Endothelial cell of umbilical vein (primary cell): ENCODE measurements around the gene HS3ST3A1. TPM values are rescaled to one million over a fixed set of nuclear protein-coding genes. Genes with fewer than 3 reads are reported as not detected.

ENCODE experiments used
- BruUV-seq: library from RNA; stranded (reverse); fragments of 400-500 nt; replicated peaks from 2 replicates; lab custom pipeline; 2021; lab: Mats Ljungman, UMichigan
- CTCF ChIA-PET: fragments of 300-600, 350-600 bp; sonication (Branson Sonifier 250); formaldehyde crosslinking; loops from one replicate; lab custom pipeline; 2021; ENCODE audit warnings: antibody characterized with exemption, inconsistent platforms; lab: Charles Lee
- POLR2A ChIA-PET: fragments of 300-600, 350-600 bp; sonication (Branson Sonifier 250); formaldehyde crosslinking; loops from one replicate; lab custom pipeline; 2021; ENCODE audit warnings: antibody characterized with exemption, inconsistent platforms; lab: Charles Lee
- DNase-seq: peaks from one replicate; pipeline ENCODE4 v3.0.0-alpha.2; 2011; ENCODE audit warnings: low read depth, low spot score
- FAIRE-seq: peaks from 2 replicates; lab custom pipeline; 2011; peaks lifted over from hg19 to GRCh38; lab: Jason Lieb, UNC
- H2AFZ ChIP-seq: 2 replicates; pipeline ENCODE4 v1.6.0; 2012; ENCODE audit warnings: low read depth, low read length, control low read depth, inconsistent platforms
- H3K27ac ChIP-seq: 2 replicates; pipeline ENCODE4 v1.5.1; 2011; ENCODE audit warnings: low read depth, mild to moderate bottlenecking, control low read depth, low read length, moderate library complexity; ENCODE audit not compliant: insufficient read depth
- H3K27me3 ChIP-seq, 2 experiments: 2 replicates each; pipeline versions ENCODE4 v1.6.0 to v1.6.1; 2011; ENCODE audit warnings: low read length in 2 of 2, mixed read lengths in 1 of 2; ENCODE audit not compliant: control insufficient read depth in 2 of 2, insufficient read depth in 2 of 2
- H3K36me3 ChIP-seq, 2 experiments: 2 replicates in 1 of 2; 3 replicates in 1 of 2; pipeline ENCODE4 v1.5.1; 2011; ENCODE audit warnings: low read length in 2 of 2, mild to moderate bottlenecking in 1 of 2, moderate library complexity in 1 of 2; ENCODE audit not compliant: control insufficient read depth in 2 of 2, insufficient read depth in 2 of 2; ENCODE audit errors: extremely low read depth in 1 of 2
- H3K4me1 ChIP-seq: 3 replicates; pipeline ENCODE4 v1.5.1; 2011; ENCODE audit warnings: mild to moderate bottlenecking, low read length; ENCODE audit not compliant: control insufficient read depth, insufficient read depth; ENCODE audit errors: extremely low read depth
- H3K4me2 ChIP-seq: 2 replicates; pipeline ENCODE4 v1.6.1; 2011; ENCODE audit warnings: low read length, control low read depth, mixed read lengths; ENCODE audit not compliant: insufficient read depth
- H3K4me3 ChIP-seq, 3 experiments: fragments of 200-600 bp in 1 of 3; sonication (generic), shearing (Covaris generic) in 1 of 3; replicated peaks in 1 of 3; 2 replicates each; pipeline ENCODE4 v1.5.1; 2011 to 2016; ENCODE audit warnings: control low read depth in 3 of 3, low read length in 3 of 3, mild to moderate bottlenecking in 2 of 3, inconsistent platforms in 1 of 3, low read depth in 1 of 3, moderate library complexity in 1 of 3; ENCODE audit not compliant: insufficient read depth in 1 of 3
- H3K79me2 ChIP-seq: 2 replicates; pipeline ENCODE4 v1.6.0; 2012; ENCODE audit warnings: low read length, inconsistent platforms; ENCODE audit not compliant: control insufficient read depth, insufficient read depth
- H3K9ac ChIP-seq: replicated peaks from 2 replicates; pipeline ENCODE3; 2011; ENCODE audit warnings: low read length, control low read depth; ENCODE audit not compliant: insufficient read depth; ENCODE audit errors: extremely low read depth
- H3K9me1 ChIP-seq: replicated peaks from 3 replicates; pipeline ENCODE4 v1.6.0; 2011; ENCODE audit warnings: mild to moderate bottlenecking, low read length; ENCODE audit not compliant: control insufficient read depth, insufficient read depth; ENCODE audit errors: extremely low read depth
- H3K9me3 ChIP-seq: replicated peaks from 2 replicates; pipeline ENCODE4 v1.5.1; 2012; ENCODE audit warnings: low read length, inconsistent platforms; ENCODE audit not compliant: control insufficient read depth, insufficient read depth
- H4K20me1 ChIP-seq: replicated peaks from 2 replicates; pipeline ENCODE3; 2011; ENCODE audit warnings: mild to moderate bottlenecking, low read length; ENCODE audit not compliant: control insufficient read depth, insufficient read depth; ENCODE audit errors: extremely low read depth
- CTCF ChIP-seq, 2 donors: IDR thresholded peaks; 1 replicate in 1 of 2; 2 replicates in 1 of 2; pipeline ENCODE4 v1.5.1; 2011; ENCODE audit warnings: low read length in 2 of 2, mild to moderate bottlenecking in 2 of 2, moderate library complexity in 2 of 2, control low read depth in 1 of 2, inconsistent platforms in 1 of 2, low read depth in 1 of 2; ENCODE audit not compliant: insufficient read depth in 1 of 2; ENCODE audit errors: extremely low read depth in 1 of 2
- EZH2 ChIP-seq: IDR thresholded peaks from 2 replicates; pipeline ENCODE4 v1.6.1; 2012; ENCODE audit warnings: borderline replicate concordance, low read depth, mild to moderate bottlenecking, moderate library complexity, low read length, inconsistent platforms; ENCODE audit not compliant: severe bottlenecking
- FOS ChIP-seq: IDR thresholded peaks from 2 replicates; pipeline ENCODE4 v1.6.1; 2011; ENCODE audit warnings: mild to moderate bottlenecking, low read length, moderate library complexity, borderline replicate concordance; ENCODE audit not compliant: insufficient read depth
- GATA2 ChIP-seq: IDR thresholded peaks from 2 replicates; pipeline ENCODE4 v1.7.0; 2011; ENCODE audit warnings: low read depth, mild to moderate bottlenecking, moderate library complexity, mixed read lengths, low read length; ENCODE audit not compliant: insufficient read length, insufficient read depth
- MYC ChIP-seq: IDR thresholded peaks from one replicate; pipeline ENCODE4 v1.6.1; 2011; ENCODE audit warnings: mild to moderate bottlenecking, low read depth, low read length
- POLR2A ChIP-seq: IDR thresholded peaks from 2 replicates; pipeline ENCODE4 v1.6.1; 2012; ENCODE audit warnings: low read depth, mild to moderate bottlenecking, control low read depth, low read length
- dilution Hi-C: fragments of 300-500 bp; cut with MboI; formaldehyde crosslinking; loops from one replicate; pipeline ENCODE4 v1.15.0; 2019; ENCODE audit warnings: low sequenced_read_pairs; ENCODE audit not compliant: extremely low pct_ligation_motif_present
- intact Hi-C: fragments of 100-400 bp; cut with micrococcal nuclease; formaldehyde crosslinking; loops from one replicate; pipeline ENCODE4 v1.10.0; 2022
- polyA plus RNA-seq, 4 experiments: library from polyadenylated mRNA; depleted of rRNA in 3 of 4; stranded (reverse) in 3 of 4; unstranded in 1 of 4; fragments of >200 nt; gene quantifications; 2 replicates each; pipeline versions ENCODE4 v1.2.1 to v1.2.3, GENCODE V29; 2011 to 2012; ENCODE audit warnings: missing spikeins in 1 of 4
- total RNA-seq: library from RNA; stranded (reverse); gene quantifications from 2 replicates; pipeline ENCODE4 v1.2.3, GENCODE V29; 2021

Gene HS3ST3A1
- total and polyA plus RNA-seq, 2 donors (not counting 3 experiments of a cell fraction or from before 2014, with no cell fraction given), result not detected

- no peaks in the 10 kb centered on the region for H3K4me1 ChIP-seq
- CTCF ChIA-PET, result no interaction called here
- BruUV-seq, result no TSS peak
- no peaks in the 10 kb centered on the region for H3K27me3 ChIP-seq
- no peak overlapping the region for H3K27ac ChIP-seq
- no peak overlapping the region for H3K9ac ChIP-seq
- no peaks in the 10 kb centered on the region for H4K20me1 ChIP-seq
- no peaks in the 10 kb centered on the region for H3K36me3 ChIP-seq
- no peaks in the 10 kb centered on the region for H3K9me1 ChIP-seq
- H3K79me2 ChIP-seq, result no peaks in the 10 kb centered on the region
- POLR2A ChIA-PET, result no interaction called here
- no peak for DNase-seq
- dilution Hi-C loops, result no loop called here
- no peak for TF ChIP-seq POLR2A
- no peak for TF ChIP-seq EZH2
- TF ChIP-seq CTCF (IDR thresholded peaks at IDR 0.05; ENCODE audit: extremely low read depth in 1 of 2, insufficient read depth in 1 of 2, low read depth in 1 of 2, low read length in 2 of 2), result no peak
- TF ChIP-seq FOS, result no peak
- H3K9me3 ChIP-seq, result no peaks in the 10 kb centered on the region
- H2AFZ ChIP-seq, result no peak overlapping the region
- intact Hi-C loops, result no loop called here
- H3K4me3 ChIP-seq, result no peak overlapping the region
- no peak overlapping the region for H3K4me2 ChIP-seq
- no peak for FAIRE-seq
These were observed 38.8 kb upstream of the HS3ST3A1 start for GRCh38 chr17:13640551-13640950.

- H3K27ac ChIP-seq, result no peak overlapping the region
- POLR2A ChIA-PET, result no interaction called here
- DNase-seq (no peak), FAIRE-seq (no peak)
- H3K9me1 ChIP-seq, result no peaks in the 10 kb centered on the region
- no peaks in the 10 kb centered on the region for H3K9me3 ChIP-seq
- H4K20me1 ChIP-seq, result no peaks in the 10 kb centered on the region
- H3K36me3 ChIP-seq, result no peaks in the 10 kb centered on the region
- no peak overlapping the region for H3K4me2 ChIP-seq
- no peaks in the 10 kb centered on the region for H3K4me1 ChIP-seq
- no peaks in the 10 kb centered on the region for H3K79me2 ChIP-seq
- H2AFZ ChIP-seq, result no peak overlapping the region
- TF ChIP-seq POLR2A, result no peak
- TF ChIP-seq GATA2, result no peak
- no peak for TF ChIP-seq CTCF (IDR thresholded peaks at IDR 0.05; ENCODE audit: extremely low read depth in 1 of 2, insufficient read depth in 1 of 2, low read depth in 1 of 2, low read length in 2 of 2)
- no peak for TF ChIP-seq FOS
- no peak for TF ChIP-seq MYC
- no peak for TF ChIP-seq EZH2
- intact Hi-C loops (no loop called here), dilution Hi-C loops (no loop called here)
- no peaks in the 10 kb centered on the region for H3K27me3 ChIP-seq
- H3K9ac ChIP-seq, result no peak overlapping the region
- no TSS peak for BruUV-seq
- CTCF ChIA-PET, result no interaction called here
- no peak overlapping the region for H3K4me3 ChIP-seq
These were observed 37.2 kb upstream of the HS3ST3A1 start for GRCh38 chr17:13638855-13639458.
